Stimulated activated CD4-positive, alpha-beta T cell treated with anti-CD3 and anti-CD28 coated beads, TNF-alpha, amount 100 ng/mL, for 48 hours (primary cell): Measurements from ENCODE around the gene ECE1.
"Not testable (repeated sequence)": the region's sequence is repeated elsewhere in the genome, so short reads cannot be mapped to it uniquely, and the experiment has no call there.

Experiments
- DNase-seq, 3 donors: peaks; one replicate each; pipeline ENCODE4 v3.0.0-alpha.2; 2020; ENCODE audit warnings: low read depth in 3 of 3

Gene ECE1

GRCh38 chr1:21292984-21293536, 2.8 kb upstream of the ECE1 start:
- peak; percentile 38 to 58 (median 42) for DNase-seq

GRCh38 chr1:21292503-21292983, 2.3 kb upstream of the ECE1 start:
- DNase-seq: no peak

GRCh38 chr1:21291964-21292363, 1.7 kb upstream of the ECE1 start:
- DNase-seq: no peak

- DNase-seq: no peak
Measured at GRCh38 chr1:21291184-21291583, 921 bp upstream of the ECE1 start.

GRCh38 chr1:21290546-21290944, 282 bp upstream of the ECE1 start:
- DNase-seq: no peak

GRCh38 chr1:21289127-21289526, 1.1 kb downstream of the ECE1 start:
- no peak for DNase-seq

- DNase-seq: no peak
Measured at GRCh38 chr1:21287905-21288514, 2.3 kb downstream of the ECE1 start.

GRCh38 chr1:21285386-21285785, 4.9 kb downstream of the ECE1 start:
- not testable (repeated sequence) for DNase-seq

- DNase-seq: no peak
Measured at GRCh38 chr1:21285055-21285372, 5.2 kb downstream of the ECE1 start.

GRCh38 chr1:21284206-21285054, 5.8 kb downstream of the ECE1 start:
- no peak for DNase-seq

GRCh38 chr1:21283524-21283923, 6.7 kb downstream of the ECE1 start:
- no peak for DNase-seq

- not testable (repeated sequence) for DNase-seq
Measured at GRCh38 chr1:21282020-21282419, 8.2 kb downstream of the ECE1 start.

GRCh38 chr1:21280482-21280881, 9.8 kb downstream of the ECE1 start:
- no peak for DNase-seq

- DNase-seq: no peak
Measured at GRCh38 chr1:21280011-21280471, 10.2 kb downstream of the ECE1 start.

GRCh38 chr1:21278860-21279845, 11.1 kb downstream of the ECE1 start:
- no peak for DNase-seq

- DNase-seq: no peak
Measured at GRCh38 chr1:21278208-21278859, 11.9 kb downstream of the ECE1 start.

GRCh38 chr1:21277180-21277579, 13.1 kb downstream of the ECE1 start:
- no peak for DNase-seq

GRCh38 chr1:21272540-21272939, 17.7 kb downstream of the ECE1 start:
- no peak for DNase-seq

GRCh38 chr1:21271550-21271949, 18.7 kb downstream of the ECE1 start:
- DNase-seq: no peak

GRCh38 chr1:21270086-21270689, 20.1 kb downstream of the ECE1 start:
- DNase-seq: peak; percentile 74 to 83 (median 81)
